Right cardiac atrium (tissue), 5 donors: Measurements from ENCODE around the gene DCST1. TPM values are rescaled to one million over a fixed set of nuclear protein-coding genes. Genes with fewer than 3 reads are reported as not detected.
A peak's percentile ranks its signal among the peaks of the same experiment; 100 is the strongest.
"Not testable (repeated sequence)": the region's sequence is repeated elsewhere in the genome, so short reads cannot be mapped to it uniquely, and the experiment has no call there.

Source experiments
- ATAC-seq, 2 donors: fragments of 200-7000 bp; cut with Tn5 transposase; one replicate each; pipeline versions ENCODE4 v1.8.0 to v1.9.1; 2020; ENCODE audit warnings: moderate library complexity in 2 of 2, mild to moderate bottlenecking in 1 of 2
- DNase-seq, 3 donors: peaks; one replicate each; pipeline ENCODE4 v3.0.0-alpha.2; 2020
- H3K27ac ChIP-seq: one replicate; pipeline ENCODE4 v1.5.1; 2013; ENCODE audit warnings: mild to moderate bottlenecking, low read length, control low read depth, moderate library complexity
- H3K27me3 ChIP-seq: one replicate; pipeline ENCODE4 v1.6.1; 2013; ENCODE audit not compliant: control insufficient read depth, insufficient read depth
- H3K4me1 ChIP-seq: one replicate; pipeline ENCODE4 v1.6.1; 2013; ENCODE audit warnings: low read length; ENCODE audit not compliant: control insufficient read depth, insufficient read depth
- H3K4me3 ChIP-seq: one replicate; pipeline ENCODE4 v1.5.1; 2013; ENCODE audit warnings: low read length, control low read depth
- H3K9me3 ChIP-seq: one replicate; pipeline ENCODE4 v1.6.1; 2013; ENCODE audit warnings: low read length; ENCODE audit not compliant: control insufficient read depth
- WGBS: extraction: QIAGEN DNeasy Blood & Tissue Kit; methylation state at CpG from one replicate; pipeline ENCODE4 v1.1.7; 2013; 5-methylcytosine and 5-hydroxymethylcytosine counted together
- intact Hi-C, 4 donors: fragments of 100-400 bp; cut with DNase I; formaldehyde crosslinking; loops; one replicate each; pipeline versions ENCODE4 v1.11.0 to v1.14.0; 2022 to 2023
- long read RNA-seq, 4 donors: library from polyadenylated mRNA; unstranded; transcript quantifications; one replicate each; pipeline ENCODE4 v2.0.0, GENCODE V29; 2020 to 2021
- polyA plus RNA-seq: library from polyadenylated mRNA; stranded (reverse); fragments of 200-250 nt; gene quantifications from one replicate; pipeline ENCODE4 v1.2.3, GENCODE V29; 2013
- total RNA-seq, 4 donors: library from RNA; stranded (reverse); fragmentation: NEBNext Ultra II Directional; extraction: Animal tissue kit (Norgen Biotek cat#: 25700); gene quantifications; one replicate each; pipeline ENCODE4 v1.2.1, GENCODE V29; 2021
- donor health status: healthy with polysubstance abuse.
- donor health status: DM: no; HTN: yes; CAD: no.
- donor health status: DM: no; HTN: no; CAD: no.
- donor health status: DM: no; HTN: yes; CAD: no; lungs with severe emphysema.
- donor health status: DM: yes; HTN: yes; CAD: no.

The DCST1 gene, protein sequence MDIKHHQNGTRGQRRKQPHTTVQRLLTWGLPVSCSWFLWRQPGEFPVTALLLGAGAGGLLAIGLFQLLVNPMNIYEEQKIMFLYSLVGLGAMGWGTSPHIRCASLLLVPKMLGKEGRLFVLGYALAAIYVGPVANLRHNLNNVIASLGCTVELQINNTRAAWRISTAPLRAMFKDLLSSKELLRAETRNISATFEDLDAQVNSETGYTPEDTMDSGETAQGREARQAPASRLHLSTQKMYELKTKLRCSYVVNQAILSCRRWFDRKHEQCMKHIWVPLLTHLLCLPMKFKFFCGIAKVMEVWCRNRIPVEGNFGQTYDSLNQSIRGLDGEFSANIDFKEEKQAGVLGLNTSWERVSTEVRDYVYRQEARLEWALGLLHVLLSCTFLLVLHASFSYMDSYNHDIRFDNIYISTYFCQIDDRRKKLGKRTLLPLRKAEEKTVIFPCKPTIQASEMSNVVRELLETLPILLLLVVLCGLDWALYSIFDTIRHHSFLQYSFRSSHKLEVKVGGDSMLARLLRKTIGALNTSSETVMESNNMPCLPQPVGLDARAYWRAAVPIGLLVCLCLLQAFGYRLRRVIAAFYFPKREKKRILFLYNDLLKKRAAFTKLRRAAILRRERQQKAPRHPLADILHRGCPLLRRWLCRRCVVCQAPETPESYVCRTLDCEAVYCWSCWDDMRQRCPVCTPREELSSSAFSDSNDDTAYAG
- total RNA-seq, result not detected
- polyA plus RNA-seq, result not detected
- long read RNA-seq, donor 1, result 0 reads
- long read RNA-seq, donor 2, result 0 reads
- long read RNA-seq, donor 3, result 0 reads
- long read RNA-seq, donor 4, result 0 reads

GRCh38 chr1:155033524-155033923, at the start of gene DCST1, which contains the start of gene DCST2:
Gene DCST1 (plus strand): TSS chr1:155033824. CDS start chr1:155034037, 213 bp downstream.
Gene DCST2 (minus strand): TSS chr1:155033781. CDS start chr1:155033701, 80 bp downstream.
- no peaks in the 10 kb centered on the region for H3K27me3 ChIP-seq
- H3K27ac ChIP-seq, result no peak within 1 kb of the TSS
- no peaks in the 10 kb centered on the region for H3K9me3 ChIP-seq
- H3K4me1 ChIP-seq, result no peaks in the 10 kb centered on the region
- intact Hi-C loops, result no loop called here
- ATAC-seq, result no peak
- H3K4me3 ChIP-seq, result no peak within 1 kb of the TSS
- 93% methylated on average over 9 of the region's 9 CpGs for WGBS
- DNase-seq, result peak in 1 of 3 donors; percentile 28

- not testable (repeated sequence) for H3K4me3 ChIP-seq
Observed at GRCh38 chr1:154986736-154987135, 46.9 kb upstream of the DCST1 start.

DNA sequence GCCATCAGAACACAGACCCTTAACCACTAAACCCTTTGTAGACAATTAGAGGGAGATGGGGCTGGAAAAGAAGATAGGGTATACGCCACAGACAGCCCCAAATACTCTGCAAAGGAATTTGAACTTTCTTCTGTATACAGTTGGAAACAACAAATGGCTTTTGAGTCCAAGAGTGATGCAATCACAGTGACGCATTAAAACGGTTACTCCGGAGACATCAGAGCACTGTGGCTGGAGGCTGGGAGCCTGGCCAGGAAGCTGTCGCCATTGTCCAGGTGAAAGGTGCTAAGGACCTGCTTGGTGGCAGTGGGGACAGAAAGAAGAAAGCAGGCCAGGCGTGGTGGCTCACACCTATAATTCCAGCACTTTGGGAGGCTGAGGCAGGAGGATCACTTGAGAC, 46.3 kb upstream of the DCST1 start:
- intact Hi-C loops, result no loop called here
- WGBS, result 62% methylated on average over 6 of the region's 6 CpGs
- Histone ChIP-seq H3K9me3 (no peaks in the 10 kb centered on the region), H3K27me3 (no peaks in the 10 kb centered on the region), H3K27ac (no peak overlapping the region), H3K4me1 (peaks cover 6% of the 10 kb centered on the region), H3K4me3 (no peak overlapping the region)
- ATAC-seq, result no peak
- peak in 1 of 3 donors; percentile 21 for DNase-seq

More at GRCh38 chr1:154986736-154987135, 46.9 kb upstream of the DCST1 start:
- H3K4me1 ChIP-seq, DNase-seq, ATAC-seq, H3K9me3 ChIP-seq, H3K27me3 ChIP-seq, H3K27ac ChIP-seq, intact Hi-C loops: not testable (repeated sequence)
- WGBS, result 91% methylated on average over 4 of the region's 4 CpGs

GRCh38 chr1:154988058-154988954, 45.3 kb upstream of the DCST1 start:
- Histone ChIP-seq H3K4me3 (no peak overlapping the region), H3K27ac (no peak overlapping the region), H3K4me1 (peaks cover 4% of the 10 kb centered on the region), H3K9me3 (no peaks in the 10 kb centered on the region), H3K27me3 (no peaks in the 10 kb centered on the region)
- ATAC-seq (no peak), DNase-seq (peak in 2 of 3 donors; percentile 18 to 49)
- 87% methylated on average over 17 of the region's 17 CpGs for WGBS
- intact Hi-C loops, result no loop called here

DNA sequence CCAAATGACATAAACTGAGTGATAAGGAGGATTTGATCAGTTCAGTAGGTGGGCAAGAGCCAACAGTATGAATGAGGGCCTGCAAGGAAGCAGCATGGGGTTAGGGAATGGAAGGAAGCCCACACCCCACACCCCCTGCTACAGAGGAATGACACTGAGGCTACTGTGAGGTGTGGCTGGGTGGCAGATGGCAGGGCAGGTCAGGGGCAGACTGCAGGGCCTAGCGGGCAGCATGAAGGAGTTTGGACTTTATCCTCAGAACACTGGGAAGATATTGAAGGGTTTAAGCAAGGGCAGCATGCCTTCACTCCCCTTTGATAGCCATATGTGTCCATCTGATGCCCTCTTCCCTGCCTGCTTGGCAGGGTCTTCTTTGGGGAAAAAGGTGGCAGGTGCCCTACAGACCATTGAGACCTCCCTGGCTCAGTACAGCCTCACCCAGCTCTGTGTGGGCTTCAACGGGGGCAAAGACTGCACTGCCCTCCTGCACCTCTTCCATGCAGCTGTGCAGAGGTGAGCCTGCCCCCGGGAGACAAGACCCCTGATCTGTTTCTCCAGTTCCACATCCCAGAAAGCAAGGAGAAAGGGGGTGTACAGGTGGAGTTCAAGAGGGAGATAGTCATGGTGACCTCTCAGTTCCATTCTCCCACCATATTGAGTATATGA, 44.3 kb upstream of the DCST1 start:
- 82% methylated on average over 3 of the region's 3 CpGs for WGBS
- ATAC-seq, result no peak
- no peak overlapping the region for H3K27ac ChIP-seq
- no peaks in the 10 kb centered on the region for H3K27me3 ChIP-seq
- H3K4me1 ChIP-seq, result peaks cover 1% of the 10 kb centered on the region
- intact Hi-C loops, result no loop called here
- no peak overlapping the region for H3K4me3 ChIP-seq
- peak in 1 of 3 donors; percentile 18 for DNase-seq
- H3K9me3 ChIP-seq, result no peaks in the 10 kb centered on the region

DNA sequence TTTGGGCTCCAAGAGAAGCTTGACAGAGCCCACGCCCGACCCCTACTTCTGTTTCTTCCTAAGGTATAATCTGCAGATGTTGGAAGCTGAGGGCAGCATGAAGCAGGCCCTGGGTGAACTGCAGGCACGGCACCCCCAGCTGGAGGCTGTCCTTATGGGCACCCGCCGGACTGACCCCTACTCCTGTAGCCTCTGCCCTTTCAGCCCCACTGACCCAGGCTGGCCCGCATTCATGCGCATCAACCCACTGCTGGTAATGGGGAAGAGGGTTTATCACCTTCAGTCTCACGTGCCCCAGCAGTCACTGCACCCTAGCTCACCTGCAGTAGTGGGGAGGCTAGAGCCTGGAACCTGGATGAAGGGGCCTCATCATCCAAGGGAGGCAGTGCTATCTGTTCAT, 43.3 kb upstream of the DCST1 start:
- H3K27ac ChIP-seq, result no peak overlapping the region
- peak in 2 of 3 donors; percentile 27 to 33 for DNase-seq
- no peak overlapping the region for H3K4me3 ChIP-seq

DNA sequence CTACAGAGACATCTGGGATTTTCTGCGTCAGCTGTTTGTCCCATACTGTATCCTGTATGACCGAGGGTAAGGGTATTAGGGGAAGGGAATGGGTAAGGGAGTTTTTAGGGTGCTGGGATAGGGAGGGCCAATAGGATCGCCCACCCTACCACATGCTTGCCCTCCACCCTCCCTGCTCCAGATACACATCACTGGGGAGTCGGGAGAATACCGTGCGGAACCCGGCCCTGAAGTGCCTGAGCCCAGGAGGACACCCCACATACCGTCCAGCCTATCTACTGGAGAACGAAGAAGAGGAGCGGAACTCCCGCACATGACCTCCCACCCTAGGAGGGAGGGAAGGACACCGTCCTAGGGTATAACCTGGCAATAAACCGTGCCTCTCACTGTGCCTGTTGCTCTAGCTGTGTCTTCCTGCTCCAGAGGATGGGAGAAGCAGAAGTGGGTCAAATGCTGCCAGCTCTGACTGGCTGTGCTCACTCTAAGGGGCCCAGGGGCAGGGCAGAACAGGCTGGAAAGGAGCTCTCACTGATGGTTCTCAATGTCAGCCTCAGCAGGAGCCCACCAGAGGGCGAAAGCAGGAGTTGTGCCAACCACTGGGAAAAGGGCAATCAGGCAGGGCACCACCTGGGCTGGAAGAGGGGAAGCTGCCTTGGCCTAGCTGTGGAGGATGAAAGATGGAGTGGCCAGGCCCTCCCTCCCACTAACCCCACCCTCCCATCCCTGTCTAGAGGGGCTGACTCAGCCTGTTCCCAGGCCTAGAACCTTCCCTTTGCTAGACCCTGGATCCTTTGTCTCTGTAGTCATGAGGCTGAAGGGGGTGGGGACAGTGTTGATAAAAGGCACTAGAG, 40.7 kb upstream of the DCST1 start:
- Histone ChIP-seq H3K27me3 (no peaks in the 10 kb centered on the region), H3K4me1 (no peaks in the 10 kb centered on the region), H3K4me3 (no peak overlapping the region), H3K27ac (no peak overlapping the region), H3K9me3 (no peaks in the 10 kb centered on the region)
- intact Hi-C loops, result no loop called here
- peak in 2 of 3 donors; percentile 19 to 34 for DNase-seq
- peak in 1 of 2 donors; percentile 16 for ATAC-seq
- WGBS, result 84% methylated on average over 14 of the region's 14 CpGs

More for the DNA sequence above, 43.3 kb upstream of the DCST1 start:
- peaks cover 1% of the 10 kb centered on the region for H3K4me1 ChIP-seq
- H3K9me3 ChIP-seq, result no peaks in the 10 kb centered on the region
- ATAC-seq, result no peak
- H3K27me3 ChIP-seq, result no peaks in the 10 kb centered on the region
- WGBS, result 93% methylated on average over 8 of the region's 8 CpGs
- intact Hi-C loops, result no loop called here

- peak in 2 of 3 donors; percentile 35 to 42 for DNase-seq
- intact Hi-C loops, result no loop called here
- H3K9me3 ChIP-seq, result no peaks in the 10 kb centered on the region
Observed at GRCh38 chr1:154993572-154994268, 39.9 kb upstream of the DCST1 start, which contains the start of gene LENEP. Gene LENEP (plus strand): TSS chr1:154993586. CDS start chr1:154993608, 22 bp downstream.

GRCh38 chr1:154994269-154994587, 39.4 kb upstream of the DCST1 start:
- ATAC-seq, result no peak
- DNase-seq, result peak in 2 of 3 donors; percentile 13 to 20
- intact Hi-C loops, result no loop called here
- H3K4me3 ChIP-seq, result no peak overlapping the region
- WGBS, result 55% methylated on average over 1 of the region's 1 CpG
- H3K4me1 ChIP-seq, result peaks cover 3% of the 10 kb centered on the region
- H3K9me3 ChIP-seq, result no peaks in the 10 kb centered on the region
- no peaks in the 10 kb centered on the region for H3K27me3 ChIP-seq
- no peak overlapping the region for H3K27ac ChIP-seq

More at GRCh38 chr1:154993572-154994268, 39.9 kb upstream of the DCST1 start, which contains the start of gene LENEP:
- H3K27ac ChIP-seq, result no peak within 1 kb of the TSS
- ATAC-seq, result peak in 1 of 2 donors; percentile 3
- no peaks in the 10 kb centered on the region for H3K4me1 ChIP-seq
- no peak within 1 kb of the TSS for H3K4me3 ChIP-seq
- no peaks in the 10 kb centered on the region for H3K27me3 ChIP-seq
- WGBS, result 60% methylated on average over 8 of the region's 8 CpGs
